Gastrocnemius medialis (tissue), 4 donors: ENCODE measurements around the gene ITIH2. TPM values are rescaled to one million over a fixed set of nuclear protein-coding genes. Genes with fewer than 3 reads are reported as not detected.

Experiments
- ATAC-seq, 2 donors: fragments of 150-250 bp; one replicate each; pipeline ENCODE4 v1.9.1; 2016
- DNase-seq, 2 donors: peaks; one replicate each; pipeline ENCODE4 v3.0.0-alpha.2; 2019
- H3K27ac ChIP-seq, 4 donors: fragments of 200-600 bp; sonication (generic); 1 replicate in 1 of 4; 2 replicates in 3 of 4; pipeline ENCODE4 v1.5.1; 2016 to 2018; ENCODE audit warnings: mild to moderate bottlenecking in 2 of 4, moderate library complexity in 1 of 4
- H3K27me3 ChIP-seq, 3 donors: fragments of 200-600 bp; sonication (generic) in 2 of 3; 1 replicate in 1 of 3; 2 replicates in 2 of 3; pipeline versions ENCODE4 v1.5.1 to v1.6.0; 2016 to 2019; ENCODE audit warnings: mild to moderate bottlenecking in 1 of 3, moderate library complexity in 1 of 3
- H3K36me3 ChIP-seq, 2 donors: fragments of 200-600 bp; sonication (generic) in 1 of 2; one replicate each; pipeline ENCODE4 v1.5.1; 2017 to 2018
- H3K4me1 ChIP-seq, 2 donors: fragments of 200-600 bp; sonication (generic) in 1 of 2; one replicate each; pipeline ENCODE4 v1.5.1; 2016 to 2017; ENCODE audit warnings: mild to moderate bottlenecking in 2 of 2
- H3K4me3 ChIP-seq, 4 donors: fragments of 200-600 bp; sonication (generic) in 3 of 4; 1 replicate in 1 of 4; 2 replicates in 3 of 4; pipeline ENCODE4 v1.5.1; 2016 to 2019; ENCODE audit warnings: mild to moderate bottlenecking in 2 of 4
- H3K9me3 ChIP-seq, 3 donors: fragments of 200-600 bp; sonication (generic) in 2 of 3; 1 replicate in 1 of 3; 2 replicates in 2 of 3; pipeline ENCODE4 v1.5.1; 2016 to 2019
- CTCF ChIP-seq, 5 experiments: fragments of 450-650 bp in 3 of 5; fragments of 200-600 bp in 2 of 5; sonication (generic) in 2 of 5; IDR thresholded peaks in 4 of 5; conservative IDR thresholded peaks in 1 of 5; 1 replicate in 4 of 5; 2 replicates in 1 of 5; pipeline ENCODE4 v1.5.1; 2016 to 2019; ENCODE audit warnings: antibody characterized with exemption in 5 of 5, mild to moderate bottlenecking in 3 of 5, moderate library complexity in 3 of 5
- POLR2A ChIP-seq, 2 donors: fragments of 450-650 bp; IDR thresholded peaks; one replicate each; pipeline ENCODE4 v1.6.1; 2017; ENCODE audit warnings: antibody characterized with exemption in 2 of 2, mild to moderate bottlenecking in 2 of 2, moderate library complexity in 2 of 2
- in situ Hi-C, 4 donors: fragments of 200-750 bp; cut with MboI; loops; one replicate each; pipeline versions ENCODE4 v1.15.0 to v1.8.0; 2017; ENCODE audit warnings: low sequenced_read_pairs in 4 of 4
- intact Hi-C: fragments of 100-400 bp; cut with DNase I; formaldehyde crosslinking; loops from one replicate; pipeline ENCODE4 v1.15.1; 2023; ENCODE audit warnings: low total_unique reads
- total RNA-seq, 4 donors: library from RNA; depleted of rRNA; stranded (reverse); fragments of >200 nt; gene quantifications; one replicate each; pipeline versions ENCODE4 v1.1.0 to v1.2.3, GENCODE V29; 2016

Gene ITIH2
- total RNA-seq, 4 donors from 2014 or later = 0.55 to 1.4 TPM; not detected in 2

- intact Hi-C loops = no loop called here
- Histone ChIP-seq H3K9me3 (no peaks in the 10 kb centered on the region), H3K4me1 (peaks cover 78 to 82% of the 10 kb centered on the region in 2 donors), H3K27me3 (no peaks in the 10 kb centered on the region), H3K4me3 (no peak overlapping the region), H3K27ac (peak overlapping the region in 1 of 4 donors; percentile 93), H3K36me3 (peaks cover 0 to 7% of the 10 kb centered on the region in 2 donors)
- ATAC-seq = no peak
- DNase-seq = no peak
- no peak for TF ChIP-seq CTCF (IDR thresholded peaks at IDR 0.05 in 4 of 5, conservative IDR thresholded peaks at IDR 0.05 in 1 of 5)
- no peak for TF ChIP-seq POLR2A (IDR thresholded peaks at IDR 0.05)
- in situ Hi-C loops = no loop called here
These were observed 89.4 kb downstream of the ITIH2 start for GRCh38 chr10:7792541-7792940.

- ATAC-seq = no peak
- DNase-seq = no peak
- no peaks in the 10 kb centered on the region for H3K9me3 ChIP-seq
- H3K36me3 ChIP-seq = peaks cover 0 to 21% of the 10 kb centered on the region in 2 donors
- H3K27ac ChIP-seq = peak overlapping the region; percentile 39 to 93 (median 42)
- no peaks in the 10 kb centered on the region for H3K27me3 ChIP-seq
- H3K4me3 ChIP-seq = no peak overlapping the region
- intact Hi-C loops (no loop called here), in situ Hi-C loops (no loop called here)
- TF ChIP-seq CTCF (IDR thresholded peaks at IDR 0.05 in 4 of 5, conservative IDR thresholded peaks at IDR 0.05 in 1 of 5) (no peak), POLR2A (IDR thresholded peaks at IDR 0.05) (no peak)
- H3K4me1 ChIP-seq = peaks cover 74 to 78% of the 10 kb centered on the region in 2 donors
These were observed 91.3 kb downstream of the ITIH2 start for GRCh38 chr10:7794251-7795026.

GRCh38 chr10:7795605-7796004 lies 92.5 kb downstream of the ITIH2 start:
- in situ Hi-C loops (no loop called here), intact Hi-C loops (no loop called here)
- peaks cover 62 to 67% of the 10 kb centered on the region in 2 donors for H3K4me1 ChIP-seq
- H3K4me3 ChIP-seq = no peak overlapping the region
- TF ChIP-seq CTCF (IDR thresholded peaks at IDR 0.05 in 4 of 5, conservative IDR thresholded peaks at IDR 0.05 in 1 of 5) (no peak), POLR2A (IDR thresholded peaks at IDR 0.05) (no peak)
- no peak for ATAC-seq
- H3K27me3 ChIP-seq = no peaks in the 10 kb centered on the region
- H3K9me3 ChIP-seq = no peaks in the 10 kb centered on the region
- peaks cover 0 to 30% of the 10 kb centered on the region in 2 donors for H3K36me3 ChIP-seq
- H3K27ac ChIP-seq = peak overlapping the region; percentile 39 to 93 (median 42)
- DNase-seq = no peak

- peak in 1 of 2 donors; percentile 72 for DNase-seq
These were observed 94.5 kb downstream of the ITIH2 start for GRCh38 chr10:7797582-7797981.

More at GRCh38 chr10:7797582-7797981, 94.5 kb downstream of the ITIH2 start:
- in situ Hi-C loops = no loop called here
- no peak overlapping the region for H3K4me3 ChIP-seq
- no peak for TF ChIP-seq CTCF (IDR thresholded peaks at IDR 0.05 in 4 of 5, conservative IDR thresholded peaks at IDR 0.05 in 1 of 5)
- no peak for TF ChIP-seq POLR2A (IDR thresholded peaks at IDR 0.05)
- no peaks in the 10 kb centered on the region for H3K9me3 ChIP-seq
- ATAC-seq = peak; percentile 88 to 91
- H3K27ac ChIP-seq = peak overlapping the region; percentile 53 to 78 (median 60)
- intact Hi-C loops = no loop called here
- H3K27me3 ChIP-seq = no peaks in the 10 kb centered on the region
- H3K4me1 ChIP-seq = peaks cover 48 to 53% of the 10 kb centered on the region in 2 donors
- H3K36me3 ChIP-seq = peaks cover 0 to 50% of the 10 kb centered on the region in 2 donors

Other genes starting within 250 kb of the ITIH2 start
- 10 to 100 TPM in 1 of 4 donors, 1 to 10 TPM in 3; 3.9 to 14.0 (median 6.9) TPM for gene ITIH5, start 36.4 kb upstream of the ITIH2 start, total RNA-seq
- gene KIN, start 84.7 kb downstream of the ITIH2 start, total RNA-seq = 10 to 100 TPM in 1 of 4 donors, 1 to 10 TPM in 3; 1.7 to 11.4 (median 8.7) TPM
- 100 to 1,000 TPM; 317 to 429 (median 402) TPM for gene ATP5F1C, start 84.9 kb downstream of the ITIH2 start, total RNA-seq
- gene TAF3, start 115.2 kb downstream of the ITIH2 start, total RNA-seq = 10 to 100 TPM in 2 of 4 donors, 1 to 10 TPM in 2; 5.0 to 14.8 (median 9.6) TPM